HG02642 (cell line): ENCODE data around the gene METTL16.

ENCODE experiments used
- ATAC-seq: cut with Tn5 transposase; IDR thresholded peaks from one replicate; pipeline ENCODE4 v1.9.1; 2021; ENCODE audit warnings: mild to moderate bottlenecking; ENCODE audit not compliant: unreplicated experiment, poor library complexity

METTL16 gene

GRCh38 chr17:2369039-2369438 lies 142.6 kb downstream of the METTL16 start:
- ATAC-seq = no peak

GRCh38 chr17:2368359-2368758 lies 143.3 kb downstream of the METTL16 start:
- no peak for ATAC-seq

GRCh38 chr17:2366747-2367494 lies 144.8 kb downstream of the METTL16 start:
- no peak for ATAC-seq
